SH-SY5Y (cell line): ENCODE results near the gene CENPQ.

Experiments used
- GATA2 ChIP-seq: IDR thresholded peaks from 2 replicates; pipeline ENCODE4 v1.6.1; 2011; ENCODE audit warnings: mild to moderate bottlenecking, low read depth, low read length
- GATA3 ChIP-seq: IDR thresholded peaks from 2 replicates; pipeline ENCODE4 v1.6.1; 2011; ENCODE audit warnings: low read depth, mild to moderate bottlenecking, low read length, moderate library complexity

The CENPQ gene

GRCh38 chr6:49479308-49479970 is 16.3 kb downstream of the CENPQ start:
- no peak for TF ChIP-seq GATA3
- no peak for TF ChIP-seq GATA2

- TF ChIP-seq GATA2 (no peak), GATA3 (no peak)
Observed at GRCh38 chr6:49490633-49491032, 27.5 kb downstream of the CENPQ start.

- TF ChIP-seq GATA3 (no peak), GATA2 (no peak)
Observed at GRCh38 chr6:49497304-49497703, 34.1 kb downstream of the CENPQ start.

- TF ChIP-seq GATA2: no peak
- no peak for TF ChIP-seq GATA3
Observed at GRCh38 chr6:49499126-49499525, 36.0 kb downstream of the CENPQ start.

GRCh38 chr6:49499623-49500022 is 36.5 kb downstream of the CENPQ start, which contains the start of gene GLYATL3:
Gene GLYATL3, plus strand, starts transcription at chr6:49499923. Its CDS starts 12,068 bp downstream, at chr6:49511991.
- no peak for TF ChIP-seq GATA2
- no peak for TF ChIP-seq GATA3

GRCh38 chr6:49504666-49505065 is 41.5 kb downstream of the CENPQ start:
- no peak for TF ChIP-seq GATA2
- no peak for TF ChIP-seq GATA3

GRCh38 chr6:49506569-49507111 is 43.5 kb downstream of the CENPQ start:
- TF ChIP-seq GATA2 (no peak), GATA3 (no peak)

- no peak for TF ChIP-seq GATA2
- TF ChIP-seq GATA3: no peak
Observed at GRCh38 chr6:49509342-49509741, 46.2 kb downstream of the CENPQ start.

- TF ChIP-seq GATA3 (no peak), GATA2 (no peak)
Observed at GRCh38 chr6:49513153-49513989, 50.2 kb downstream of the CENPQ start.

GRCh38 chr6:49514571-49515484 is 51.7 kb downstream of the CENPQ start:
- TF ChIP-seq GATA3 (no peak), GATA2 (no peak)

GRCh38 chr6:49515485-49516146 is 52.4 kb downstream of the CENPQ start:
- TF ChIP-seq GATA2 (no peak), GATA3 (no peak)

- TF ChIP-seq GATA2 (no peak), GATA3 (no peak)
Observed at GRCh38 chr6:49516147-49516505, 53.0 kb downstream of the CENPQ start.

GRCh38 chr6:49517919-49518318 is 54.7 kb downstream of the CENPQ start:
- no peak for TF ChIP-seq GATA2
- TF ChIP-seq GATA3: no peak
